HCT116 (cell line): ENCODE measurements around the gene ZNF763. TPM values are rescaled to one million over a fixed set of nuclear protein-coding genes. Genes with fewer than 3 reads are reported as not detected.

Source experiments
- ATAC-seq: fragments of 200-7000 bp; cut with Tn5 transposase; 2 replicates; pipeline ENCODE4 v1.9.1; 2020; ENCODE audit warnings: mild to moderate bottlenecking, moderate library complexity
- BruUV-seq: library from RNA; stranded (reverse); fragments of 400-500 nt; replicated peaks from 2 replicates; lab custom pipeline; 2021; lab: Mats Ljungman, UMichigan
- CTCF ChIA-PET: fragments of 300-600 bp; sonication (Branson Sonifier 250); formaldehyde crosslinking; loops from one replicate; lab custom pipeline; 2021; ENCODE audit warnings: antibody characterized with exemption; lab: Charles Lee
- POLR2A ChIA-PET: fragments of 300-600, 350-600 bp; sonication (Branson Sonifier 250); formaldehyde crosslinking; loops from one replicate; lab custom pipeline; 2021; ENCODE audit warnings: antibody characterized with exemption; lab: Charles Lee
- RAD21 ChIA-PET, 2 experiments: fragments of 300-600 bp; sonication (Branson Sonifier 250); formaldehyde crosslinking; loops; one replicate each; lab custom pipeline; 2023; ENCODE audit warnings: low total read pairs in 2 of 2; ENCODE audit not compliant: uncharacterized antibody in 2 of 2, unreplicated experiment in 2 of 2, low non-redundant PET in 1 of 2; lab: Charles Lee
- DNase-seq: peaks from one replicate; pipeline ENCODE4 v3.0.0-alpha.2; 2010; ENCODE audit warnings: low read depth, low spot score
- H2AFZ ChIP-seq: fragments of 200-600 bp; shearing (Covaris generic), sonication (generic); 2 replicates; pipeline ENCODE4 v1.6.1; 2017; ENCODE audit warnings: low read depth, mixed run types, mixed read lengths, antibody characterized with exemption, low read length; ENCODE audit not compliant: poor library complexity, severe bottlenecking
- H3K27ac ChIP-seq: 2 replicates; pipeline ENCODE4 v1.5.1; 2012; ENCODE audit warnings: low read depth, low read length
- H3K27me3 ChIP-seq: fragments of 200-600 bp; sonication (generic); 2 replicates; pipeline ENCODE4 v1.6.1; 2016; ENCODE audit warnings: mixed run types, low read length, mixed read lengths; ENCODE audit not compliant: insufficient read depth
- H3K36me3 ChIP-seq, 2 experiments: fragments of 200-500 bp in 1 of 2; fragments of 200-600 bp in 1 of 2; sonication (Bioruptor generic) in 1 of 2; sonication (generic) in 1 of 2; 2 replicates each; pipeline versions ENCODE4 v1.5.1 to v1.6.1; 2014 to 2016; ENCODE audit warnings: low read length in 2 of 2, inconsistent platforms in 1 of 2, mixed read lengths in 1 of 2, mixed run types in 1 of 2; ENCODE audit not compliant: insufficient read depth in 2 of 2, control insufficient read depth in 1 of 2
- H3K4me1 ChIP-seq, 2 experiments: fragments of 200-600 bp in 1 of 2; sonication (generic) in 1 of 2; 2 replicates each; pipeline versions ENCODE4 v1.5.1 to v1.6.1; 2012 to 2017; ENCODE audit warnings: low read length in 2 of 2, inconsistent platforms in 1 of 2, mild to moderate bottlenecking in 1 of 2, mixed read lengths in 1 of 2, mixed run types in 1 of 2, moderate library complexity in 1 of 2; ENCODE audit not compliant: insufficient read depth in 2 of 2, control insufficient read depth in 1 of 2
- H3K4me2 ChIP-seq: fragments of 200-600 bp; sonication (generic); 2 replicates; pipeline ENCODE4 v1.6.1; 2017; ENCODE audit warnings: mixed run types, low read length, mixed read lengths
- H3K4me3 ChIP-seq, 2 experiments: fragments of 200-600 bp in 1 of 2; sonication (generic) in 1 of 2; replicated peaks in 1 of 2; 2 replicates each; pipeline ENCODE4 v1.5.1; 2011 to 2016; ENCODE audit warnings: low read length in 2 of 2, control low read depth in 1 of 2, low read depth in 1 of 2, mild to moderate bottlenecking in 1 of 2, mixed read lengths in 1 of 2, mixed run types in 1 of 2
- H3K79me2 ChIP-seq: fragments of 200-600 bp; sonication (generic); 2 replicates; pipeline ENCODE4 v1.6.1; 2017; ENCODE audit warnings: mild to moderate bottlenecking, mixed run types, low read length, moderate library complexity, mixed read lengths; ENCODE audit not compliant: insufficient read depth
- H3K9ac ChIP-seq: fragments of 200-600 bp; sonication (generic); 2 replicates; pipeline ENCODE4 v1.6.1; 2016; ENCODE audit warnings: low read length, mixed read lengths
- H3K9me2 ChIP-seq: fragments of 200-600 bp; sonication (generic), shearing (Covaris generic); 2 replicates; pipeline ENCODE4 v1.6.1; 2017; ENCODE audit warnings: mixed run types, mild to moderate bottlenecking, moderate library complexity; ENCODE audit not compliant: insufficient read depth
- H3K9me3 ChIP-seq, 2 experiments: fragments of 200-500 bp in 1 of 2; fragments of 200-600 bp in 1 of 2; sonication (Bioruptor generic) in 1 of 2; sonication (generic) in 1 of 2; 2 replicates each; pipeline ENCODE4 v1.6.1; 2014 to 2017; ENCODE audit warnings: low read length in 2 of 2, mixed read lengths in 2 of 2, inconsistent platforms in 1 of 2, low read depth in 1 of 2, mild to moderate bottlenecking in 1 of 2, mixed run types in 1 of 2, moderate library complexity in 1 of 2; ENCODE audit not compliant: control insufficient read depth in 1 of 2, insufficient read depth in 1 of 2
- H4K20me1 ChIP-seq: fragments of 200-600 bp; sonication (generic), shearing (Covaris generic); 2 replicates; pipeline ENCODE4 v1.6.1; 2017; ENCODE audit warnings: mixed run types, mild to moderate bottlenecking, moderate library complexity; ENCODE audit not compliant: insufficient read depth
- CBX3 ChIP-seq: IDR thresholded peaks from 2 replicates; pipeline ENCODE4 v1.6.1; 2012; ENCODE audit warnings: low read depth
- CEBPB ChIP-seq: IDR thresholded peaks from 2 replicates; pipeline ENCODE4 v1.6.1; 2012; ENCODE audit warnings: low read depth
- CTCF ChIP-seq, 3 experiments: fragments of 200-600 bp in 1 of 3; sonication (generic) in 1 of 3; IDR thresholded peaks in 2 of 3; conservative IDR thresholded peaks in 1 of 3; 2 replicates each; pipeline ENCODE4 v1.5.1; 2012 to 2017; ENCODE audit warnings: low read depth in 2 of 3, low read length in 2 of 3, antibody characterized with exemption in 1 of 3, borderline replicate concordance in 1 of 3, control low read depth in 1 of 3, mild to moderate bottlenecking in 1 of 3, mixed read lengths in 1 of 3, mixed run types in 1 of 3, moderate library complexity in 1 of 3; ENCODE audit not compliant: insufficient read depth in 1 of 3
- EGR1 ChIP-seq: IDR thresholded peaks from 2 replicates; pipeline ENCODE4 v1.6.1; 2012; ENCODE audit warnings: low read depth
- EZH2 ChIP-seq: fragments of 200-600 bp; sonication (generic); IDR thresholded peaks from 2 replicates; pipeline ENCODE4 v1.6.1; 2017; ENCODE audit warnings: antibody characterized with exemption, mixed run types
- EZH2phosphoT487 ChIP-seq: fragments of 200-600 bp; IDR thresholded peaks from 2 replicates; pipeline ENCODE4 v1.6.1; 2018; ENCODE audit warnings: antibody characterized with exemption, borderline replicate concordance
- JUND ChIP-seq: IDR thresholded peaks from 2 replicates; pipeline ENCODE4 v1.6.1; 2012
- POLR2A ChIP-seq: IDR thresholded peaks from 2 replicates; pipeline ENCODE4 v1.7.0; 2011; ENCODE audit warnings: borderline replicate concordance; ENCODE audit not compliant: insufficient read depth, insufficient read length; ENCODE audit errors: extremely low read depth
- POLR2AphosphoS5 ChIP-seq: IDR thresholded peaks from 2 replicates; pipeline ENCODE4 v1.6.1; 2011; ENCODE audit warnings: mild to moderate bottlenecking, low read depth, low read length, moderate library complexity
- RAD21 ChIP-seq: IDR thresholded peaks from 2 replicates; pipeline ENCODE4 v1.6.1; 2012; ENCODE audit warnings: low read depth, mild to moderate bottlenecking
- SIN3A ChIP-seq: IDR thresholded peaks from 2 replicates; pipeline ENCODE4 v1.6.1; 2012; ENCODE audit warnings: low read depth
- SP1 ChIP-seq: IDR thresholded peaks from 2 replicates; pipeline ENCODE4 v1.6.1; 2012; ENCODE audit warnings: low read depth
- TCF7L2 ChIP-seq: IDR thresholded peaks from 2 replicates; pipeline ENCODE4 v1.7.0; 2011; ENCODE audit warnings: borderline replicate concordance, inconsistent platforms; ENCODE audit not compliant: insufficient read depth, insufficient read length; ENCODE audit errors: extremely low read depth
- YY1 ChIP-seq: IDR thresholded peaks from 2 replicates; pipeline ENCODE4 v1.6.1; 2011; ENCODE audit warnings: low read length, low read depth, moderate library complexity, mild to moderate bottlenecking; ENCODE audit not compliant: insufficient replicate concordance; ENCODE audit errors: extremely low read depth
- ZFX ChIP-seq: fragments of 450-650 bp; IDR thresholded peaks from 2 replicates; pipeline ENCODE4 v1.6.1; 2017
- ZNF274 ChIP-seq: fragments of 200-500 bp; sonication (Bioruptor generic); IDR thresholded peaks from 2 replicates; pipeline ENCODE4 v1.6.1; 2014; ENCODE audit warnings: mild to moderate bottlenecking, low read depth, low read length, inconsistent platforms
- intact Hi-C: fragments of 100-400 bp; cut with micrococcal nuclease; formaldehyde crosslinking; loops from 2 replicates; pipeline ENCODE4 v1.10.0; 2022
- total RNA-seq: library from RNA; stranded (reverse); gene quantifications from one replicate; pipeline ENCODE4 v1.2.1, GENCODE V29; 2021; ENCODE audit not compliant: unreplicated experiment
- TF ChIP-seq, protein P1 (sequence below): IDR thresholded peaks from 2 replicates; pipeline ENCODE4 v1.6.1; 2012
- TF ChIP-seq, protein P2 (sequence below): IDR thresholded peaks from 2 replicates; pipeline ENCODE4 v1.6.1; 2012

Gene ZNF763
- total RNA-seq, 1 experiment from 2014 or later = not detected

GRCh38 chr19:11978492-11979100 lies 13.8 kb downstream of the ZNF763 start:
- no peak for ATAC-seq
- no peaks in the 10 kb centered on the region for H3K9me2 ChIP-seq
- CTCF ChIA-PET = no interaction called here
- RAD21 ChIA-PET = no interaction called here
- H3K27me3 ChIP-seq = no peaks in the 10 kb centered on the region
- H3K36me3 ChIP-seq = no peaks in the 10 kb centered on the region
- peaks cover 34 to 38% of the 10 kb centered on the region in 2 experiments; a peak in 2 of 4 replicates for H3K9me3 ChIP-seq
- H3K9ac ChIP-seq = no peak overlapping the region
- no peak overlapping the region for H3K4me3 ChIP-seq
- DNase-seq = no peak
- no peaks in the 10 kb centered on the region for H3K79me2 ChIP-seq
- POLR2A ChIA-PET = no interaction called here
- H3K27ac ChIP-seq = no peak overlapping the region
- H3K4me1 ChIP-seq = no peaks in the 10 kb centered on the region
- intact Hi-C loops = no loop called here
- BruUV-seq = no TSS peak
- no peaks in the 10 kb centered on the region for H4K20me1 ChIP-seq
- H2AFZ ChIP-seq = no peak overlapping the region
- H3K4me2 ChIP-seq = no peak overlapping the region
- no peak for TF ChIP-seq SP1
- no peak for TF ChIP-seq ZFX
- TF ChIP-seq JUND = no peak
- no peak for TF ChIP-seq TCF7L2
- TF ChIP-seq, protein P1, sequence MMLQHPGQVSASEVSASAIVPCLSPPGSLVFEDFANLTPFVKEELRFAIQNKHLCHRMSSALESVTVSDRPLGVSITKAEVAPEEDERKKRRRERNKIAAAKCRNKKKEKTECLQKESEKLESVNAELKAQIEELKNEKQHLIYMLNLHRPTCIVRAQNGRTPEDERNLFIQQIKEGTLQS = no peak
- no peak for TF ChIP-seq POLR2AphosphoS5
- no peak for TF ChIP-seq CBX3
- TF ChIP-seq, protein P2, sequence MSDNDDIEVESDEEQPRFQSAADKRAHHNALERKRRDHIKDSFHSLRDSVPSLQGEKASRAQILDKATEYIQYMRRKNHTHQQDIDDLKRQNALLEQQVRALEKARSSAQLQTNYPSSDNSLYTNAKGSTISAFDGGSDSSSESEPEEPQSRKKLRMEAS = no peak
- TF ChIP-seq RAD21 = no peak
- no peak for TF ChIP-seq EZH2phosphoT487
- TF ChIP-seq SIN3A = no peak
- TF ChIP-seq EZH2 = no peak
- no peak for TF ChIP-seq POLR2A
- no peak for TF ChIP-seq YY1
- no peak for TF ChIP-seq CTCF (IDR thresholded peaks at IDR 0.05 in 2 of 3, conservative IDR thresholded peaks at IDR 0.05 in 1 of 3; ENCODE audit: borderline replicate concordance in 1 of 3, insufficient read depth in 1 of 3, low read depth in 2 of 3, low read length in 2 of 3)
- TF ChIP-seq EGR1 = no peak
- no peak for TF ChIP-seq ZNF274
- TF ChIP-seq CEBPB = no peak
